HG03432 (cell line): ENCODE results near the gene MCTP1.
A peak's percentile ranks its signal among the peaks of the same experiment; 100 is the strongest.

ENCODE experiments used
- ATAC-seq: cut with Tn5 transposase; IDR thresholded peaks from one replicate; pipeline ENCODE4 v1.9.1; 2021; ENCODE audit warnings: mild to moderate bottlenecking, moderate library complexity; ENCODE audit not compliant: unreplicated experiment

MCTP1 gene

GRCh38 chr5:95284572-95285408, at the start of gene MCTP1:
TSS of gene MCTP1 (minus strand) at chr5:95285094.
- peak; percentile 35 for ATAC-seq

- ATAC-seq = no peak
Measured at GRCh38 chr5:95332158-95332557, 47.3 kb upstream of the MCTP1 start.

GRCh38 chr5:95331358-95331757, 46.5 kb upstream of the MCTP1 start:
- no peak for ATAC-seq

GRCh38 chr5:95327211-95327610, 42.3 kb upstream of the MCTP1 start:
- ATAC-seq = no peak

GRCh38 chr5:95317687-95318086, 32.8 kb upstream of the MCTP1 start:
- ATAC-seq = no peak

- ATAC-seq = no peak
Measured at GRCh38 chr5:95317085-95317484, 32.2 kb upstream of the MCTP1 start.

- ATAC-seq = no peak
Measured at GRCh38 chr5:95304711-95305110, 19.8 kb upstream of the MCTP1 start.

- ATAC-seq = no peak
Measured at GRCh38 chr5:95298651-95299050, 13.8 kb upstream of the MCTP1 start.

- ATAC-seq = no peak
Measured at GRCh38 chr5:95296291-95296690, 11.4 kb upstream of the MCTP1 start.

GRCh38 chr5:95285409-95285755, 488 bp upstream of the MCTP1 start:
- ATAC-seq = no peak

- ATAC-seq = peak; percentile 68
Measured at GRCh38 chr5:95283761-95284571, 928 bp downstream of the MCTP1 start.

- no peak for ATAC-seq
Measured at GRCh38 chr5:95283022-95283615, 1.8 kb downstream of the MCTP1 start.

- ATAC-seq = no peak
Measured at GRCh38 chr5:95281226-95281625, 3.7 kb downstream of the MCTP1 start.

GRCh38 chr5:95280401-95281095, 4.3 kb downstream of the MCTP1 start:
- no peak for ATAC-seq

GRCh38 chr5:95274011-95274410, 10.9 kb downstream of the MCTP1 start:
- no peak for ATAC-seq

- no peak for ATAC-seq
Measured at GRCh38 chr5:95272316-95272929, 12.5 kb downstream of the MCTP1 start.

- ATAC-seq = no peak
Measured at GRCh38 chr5:95262933-95263660, 21.8 kb downstream of the MCTP1 start.

GRCh38 chr5:95261437-95262175, 23.3 kb downstream of the MCTP1 start:
- no peak for ATAC-seq

GRCh38 chr5:95256991-95257390, 27.9 kb downstream of the MCTP1 start:
- no peak for ATAC-seq
